HEK293 (cell line): Measurements from ENCODE around the gene CDK14.

ENCODE experiments used
- CTCF ChIA-PET: fragments of 350-600 bp; formaldehyde crosslinking; extraction: SDS; loops from one replicate; lab custom pipeline; 2021; ENCODE audit warnings: antibody characterized with exemption; lab: Yijun Ruan, JAX
- POLR2A ChIA-PET: fragments of 300-600 bp; formaldehyde crosslinking; extraction: SDS; loops from one replicate; lab custom pipeline; 2020; ENCODE audit warnings: antibody characterized with exemption, inconsistent platforms; lab: Yijun Ruan, JAX
- H3K27ac ChIP-seq: fragments of 200-500 bp; sonication (Bioruptor generic); 2 replicates; pipeline ENCODE4 v1.5.1; 2014; ENCODE audit warnings: low read depth, low read length, control low read depth, inconsistent platforms; ENCODE audit errors: extremely low read depth
- H3K36me3 ChIP-seq, 2 experiments: fragments of 200-500 bp in 1 of 2; sonication (Bioruptor generic) in 1 of 2; 1 replicate in 1 of 2; 2 replicates in 1 of 2; pipeline ENCODE4 v1.5.1; 2014 to 2017; ENCODE audit warnings: inconsistent platforms in 2 of 2, low read length in 2 of 2; ENCODE audit not compliant: control insufficient read depth in 2 of 2, insufficient read depth in 1 of 2
- H3K4me1 ChIP-seq: fragments of 200-500 bp; sonication (Bioruptor generic); 2 replicates; pipeline ENCODE4 v1.5.1; 2014; ENCODE audit warnings: mild to moderate bottlenecking, low read length, inconsistent platforms; ENCODE audit not compliant: control insufficient read depth, insufficient read depth
- H3K4me3 ChIP-seq: 2 replicates; pipeline ENCODE4 v1.5.1; 2011; ENCODE audit warnings: low read depth, mild to moderate bottlenecking, control low read depth, low read length, moderate library complexity
- H3K9me3 ChIP-seq: fragments of 200-500 bp; sonication (Bioruptor generic); 2 replicates; pipeline ENCODE4 v1.5.1; 2014; ENCODE audit warnings: low read depth, low read length, inconsistent platforms; ENCODE audit not compliant: control insufficient read depth, insufficient read depth
- ATF2 ChIP-seq: fragments of 450-650 bp; formaldehyde crosslinking; IDR thresholded peaks from 2 replicates; pipeline ENCODE4 v1.5.1; 2016; ENCODE audit warnings: missing biosample characterization, missing genetic modification characterization, low read depth
- GLIS1 ChIP-seq: fragments of 450-650 bp; formaldehyde crosslinking; IDR thresholded peaks from 2 replicates; pipeline ENCODE4 v1.5.1; 2016; ENCODE audit warnings: missing biosample characterization, missing genetic modification characterization
- KLF7 ChIP-seq: fragments of 450-650 bp; formaldehyde crosslinking; IDR thresholded peaks from 2 replicates; pipeline ENCODE4 v1.5.1; 2016; ENCODE audit warnings: missing biosample characterization, missing genetic modification characterization, borderline replicate concordance
- OVOL3 ChIP-seq: fragments of 450-650 bp; formaldehyde crosslinking; IDR thresholded peaks from 2 replicates; pipeline ENCODE4 v1.5.1; 2016; ENCODE audit warnings: missing biosample characterization, missing genetic modification characterization
- RBAK ChIP-seq: fragments of 450-650 bp; formaldehyde crosslinking; IDR thresholded peaks from 2 replicates; pipeline ENCODE4 v1.5.1; 2016; ENCODE audit warnings: missing biosample characterization, missing genetic modification characterization
- SALL2 ChIP-seq: fragments of 450-650 bp; formaldehyde crosslinking; IDR thresholded peaks from 2 replicates; pipeline ENCODE4 v1.5.0; 2017; ENCODE audit warnings: missing biosample characterization, mild to moderate bottlenecking, missing genetic modification characterization, borderline replicate concordance
- SCRT1 ChIP-seq: fragments of 450-650 bp; formaldehyde crosslinking; IDR thresholded peaks from 2 replicates; pipeline ENCODE4 v1.5.1; 2016; ENCODE audit warnings: missing biosample characterization, missing genetic modification characterization, borderline replicate concordance
- SCRT2 ChIP-seq: fragments of 450-650 bp; formaldehyde crosslinking; IDR thresholded peaks from 2 replicates; pipeline ENCODE4 v1.5.1; 2016; ENCODE audit warnings: missing biosample characterization, missing genetic modification characterization
- TCF7L2 ChIP-seq: IDR thresholded peaks from 2 replicates; pipeline ENCODE4 v1.6.1; 2011; ENCODE audit warnings: low read depth, mild to moderate bottlenecking, inconsistent platforms, low read length, moderate library complexity, borderline replicate concordance
- ZBTB8A ChIP-seq: fragments of 450-650 bp; formaldehyde crosslinking; IDR thresholded peaks from 2 replicates; pipeline ENCODE4 v1.5.1; 2016; ENCODE audit warnings: missing biosample characterization, missing genetic modification characterization
- ZFHX2 ChIP-seq: fragments of 450-650 bp; formaldehyde crosslinking; conservative IDR thresholded peaks from 2 replicates; pipeline ENCODE4 v1.5.1; 2016; ENCODE audit warnings: missing biosample characterization, missing genetic modification characterization
- ZNF133 ChIP-seq: fragments of 450-650 bp; formaldehyde crosslinking; IDR thresholded peaks from 2 replicates; pipeline ENCODE4 v1.5.1; 2016; ENCODE audit warnings: missing biosample characterization, missing genetic modification characterization
- ZNF140 ChIP-seq: fragments of 450-650 bp; formaldehyde crosslinking; IDR thresholded peaks from 2 replicates; pipeline ENCODE4 v1.5.1; 2016; ENCODE audit warnings: missing biosample characterization, missing genetic modification characterization
- ZNF157 ChIP-seq: fragments of 450-650 bp; formaldehyde crosslinking; IDR thresholded peaks from 2 replicates; pipeline ENCODE4 v1.5.1; 2016; ENCODE audit warnings: missing biosample characterization, missing genetic modification characterization
- ZNF175 ChIP-seq: fragments of 450-650 bp; formaldehyde crosslinking; IDR thresholded peaks from 2 replicates; pipeline ENCODE4 v1.5.1; 2016; ENCODE audit warnings: missing biosample characterization, missing genetic modification characterization
- ZNF221 ChIP-seq: fragments of 450-650 bp; formaldehyde crosslinking; IDR thresholded peaks from 2 replicates; pipeline ENCODE4 v1.5.1; 2017; ENCODE audit warnings: missing biosample characterization, missing genetic modification characterization, borderline replicate concordance
- ZNF324 ChIP-seq: fragments of 450-650 bp; formaldehyde crosslinking; IDR thresholded peaks from 2 replicates; pipeline ENCODE4 v1.5.1; 2016; ENCODE audit warnings: missing biosample characterization, missing genetic modification characterization
- ZNF335 ChIP-seq: fragments of 450-650 bp; formaldehyde crosslinking; conservative IDR thresholded peaks from 2 replicates; pipeline ENCODE4 v1.5.1; 2016; ENCODE audit warnings: missing biosample characterization, missing genetic modification characterization
- ZNF433 ChIP-seq: fragments of 450-650 bp; formaldehyde crosslinking; IDR thresholded peaks from 2 replicates; pipeline ENCODE4 v1.5.1; 2016; ENCODE audit warnings: missing biosample characterization, missing genetic modification characterization, low read depth
- ZNF544 ChIP-seq: fragments of 450-650 bp; formaldehyde crosslinking; IDR thresholded peaks from 2 replicates; pipeline ENCODE4 v1.5.0; 2017; ENCODE audit warnings: missing biosample characterization, missing genetic modification characterization
- ZNF768 ChIP-seq: fragments of 450-650 bp; formaldehyde crosslinking; IDR thresholded peaks from 2 replicates; pipeline ENCODE4 v1.5.1; 2018; ENCODE audit warnings: missing biosample characterization, mild to moderate bottlenecking, missing genetic modification characterization
- ZNF843 ChIP-seq: fragments of 450-650 bp; formaldehyde crosslinking; IDR thresholded peaks from 2 replicates; pipeline ENCODE4 v1.5.1; 2016; ENCODE audit warnings: missing biosample characterization, missing genetic modification characterization
- TF ChIP-seq, protein P1 (sequence below): fragments of 450-650 bp; formaldehyde crosslinking; IDR thresholded peaks from 2 replicates; pipeline ENCODE4 v1.5.1; 2017; ENCODE audit warnings: missing biosample characterization, missing genetic modification characterization
- TF ChIP-seq, protein P2 (sequence below): fragments of 450-650 bp; formaldehyde crosslinking; IDR thresholded peaks from 2 replicates; pipeline ENCODE4 v1.5.1; 2016; ENCODE audit warnings: missing biosample characterization, missing genetic modification characterization

The CDK14 gene

GRCh38 chr7:90677486-90678404, 81.6 kb downstream of the CDK14 start:
- TF ChIP-seq KLF7 (tag by site-specific recombination): no peak
- TF ChIP-seq, protein P1, sequence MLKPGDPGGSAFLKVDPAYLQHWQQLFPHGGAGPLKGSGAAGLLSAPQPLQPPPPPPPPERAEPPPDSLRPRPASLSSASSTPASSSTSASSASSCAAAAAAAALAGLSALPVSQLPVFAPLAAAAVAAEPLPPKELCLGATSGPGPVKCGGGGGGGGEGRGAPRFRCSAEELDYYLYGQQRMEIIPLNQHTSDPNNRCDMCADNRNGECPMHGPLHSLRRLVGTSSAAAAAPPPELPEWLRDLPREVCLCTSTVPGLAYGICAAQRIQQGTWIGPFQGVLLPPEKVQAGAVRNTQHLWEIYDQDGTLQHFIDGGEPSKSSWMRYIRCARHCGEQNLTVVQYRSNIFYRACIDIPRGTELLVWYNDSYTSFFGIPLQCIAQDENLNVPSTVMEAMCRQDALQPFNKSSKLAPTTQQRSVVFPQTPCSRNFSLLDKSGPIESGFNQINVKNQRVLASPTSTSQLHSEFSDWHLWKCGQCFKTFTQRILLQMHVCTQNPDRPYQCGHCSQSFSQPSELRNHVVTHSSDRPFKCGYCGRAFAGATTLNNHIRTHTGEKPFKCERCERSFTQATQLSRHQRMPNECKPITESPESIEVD (tag by site-specific recombination): peak; percentile 3
- peaks cover 44% of the 10 kb centered on the region for H3K4me1 ChIP-seq
- H3K4me3 ChIP-seq: no peak overlapping the region
- no peaks in the 10 kb centered on the region for H3K9me3 ChIP-seq
- POLR2A ChIA-PET: no interaction called here
- no peak overlapping the region for H3K27ac ChIP-seq
- CTCF ChIA-PET: interaction anchor here (0.6 to 0.7 kb wide), 2 partner anchors 82 to 333 kb away, joined by 3 read pairs; partner anchors contain the start of gene CDK14
- H3K36me3 ChIP-seq: no peaks in the 10 kb centered on the region

DNA sequence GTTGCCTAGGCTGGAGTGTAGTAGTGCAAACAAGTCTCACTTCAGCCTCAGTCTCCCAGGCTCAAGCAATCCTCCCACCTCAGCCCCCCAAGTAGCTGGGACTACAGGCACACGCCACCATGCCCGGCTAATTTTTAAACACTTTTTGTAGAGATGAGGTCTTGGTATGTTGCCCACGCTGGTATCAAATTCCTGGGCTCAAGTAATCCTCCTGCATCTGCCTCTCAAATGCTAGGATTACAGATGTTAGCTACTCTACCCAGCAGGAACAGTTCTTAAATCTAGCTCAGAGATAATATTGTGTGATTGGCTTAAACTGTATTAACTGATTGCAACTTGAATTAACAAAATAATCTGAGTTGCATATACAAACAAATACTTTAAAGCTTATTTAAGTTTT, 82.9 kb downstream of the CDK14 start:
- Histone ChIP-seq H3K4me1 (peaks cover 45% of the 10 kb centered on the region), H3K36me3 (no peaks in the 10 kb centered on the region), H3K27ac (no peak overlapping the region), H3K9me3 (no peaks in the 10 kb centered on the region), H3K4me3 (no peak overlapping the region)
- TF ChIP-seq, protein P2, sequence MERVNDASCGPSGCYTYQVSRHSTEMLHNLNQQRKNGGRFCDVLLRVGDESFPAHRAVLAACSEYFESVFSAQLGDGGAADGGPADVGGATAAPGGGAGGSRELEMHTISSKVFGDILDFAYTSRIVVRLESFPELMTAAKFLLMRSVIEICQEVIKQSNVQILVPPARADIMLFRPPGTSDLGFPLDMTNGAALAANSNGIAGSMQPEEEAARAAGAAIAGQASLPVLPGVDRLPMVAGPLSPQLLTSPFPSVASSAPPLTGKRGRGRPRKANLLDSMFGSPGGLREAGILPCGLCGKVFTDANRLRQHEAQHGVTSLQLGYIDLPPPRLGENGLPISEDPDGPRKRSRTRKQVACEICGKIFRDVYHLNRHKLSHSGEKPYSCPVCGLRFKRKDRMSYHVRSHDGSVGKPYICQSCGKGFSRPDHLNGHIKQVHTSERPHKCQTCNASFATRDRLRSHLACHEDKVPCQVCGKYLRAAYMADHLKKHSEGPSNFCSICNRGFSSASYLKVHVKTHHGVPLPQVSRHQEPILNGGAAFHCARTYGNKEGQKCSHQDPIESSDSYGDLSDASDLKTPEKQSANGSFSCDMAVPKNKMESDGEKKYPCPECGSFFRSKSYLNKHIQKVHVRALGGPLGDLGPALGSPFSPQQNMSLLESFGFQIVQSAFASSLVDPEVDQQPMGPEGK (tag by site-specific recombination): no peak
- TF ChIP-seq ZFHX2 (tag by site-specific recombination): 0 out of 2 replicates have a peak, but pooled peaks have one; percentile 8
- POLR2A ChIA-PET: no interaction called here
- CTCF ChIA-PET: no interaction called here

- no peaks in the 10 kb centered on the region for H3K9me3 ChIP-seq
These were observed 84.4 kb downstream of the CDK14 start for GRCh38 chr7:90680484-90680883.

DNA sequence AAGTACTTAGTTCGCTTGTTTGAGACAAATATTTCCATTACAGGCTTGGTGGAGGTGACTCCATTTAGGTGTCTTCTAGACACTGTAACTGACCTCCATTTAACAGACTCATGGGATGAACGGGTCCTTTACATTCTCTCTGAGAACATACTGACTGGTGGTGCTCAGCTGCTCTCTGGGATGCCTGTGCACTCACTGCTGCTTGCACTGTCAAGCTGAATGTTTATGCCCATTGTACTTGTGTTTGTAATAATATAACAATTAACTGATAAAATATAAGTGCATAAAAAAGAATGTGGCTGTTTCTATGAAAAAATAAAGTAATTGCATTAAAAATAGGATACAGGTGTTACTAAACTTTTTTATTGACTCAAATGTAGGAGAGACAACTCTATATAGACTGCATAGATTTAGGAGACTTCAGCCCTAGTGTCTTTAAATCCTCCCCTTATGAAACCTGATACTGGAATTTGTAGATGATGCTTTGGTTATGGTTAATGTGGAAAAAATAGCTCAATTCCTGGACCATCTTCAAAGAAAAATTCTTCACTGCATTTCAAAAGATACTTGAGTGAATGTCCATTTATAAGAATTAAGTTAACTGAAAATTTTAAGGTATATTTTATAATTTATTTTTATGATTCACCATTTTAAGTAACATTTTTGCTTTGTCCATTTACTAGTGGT, 85.4 kb downstream of the CDK14 start:
- TF ChIP-seq ATF2 (tag by site-specific recombination) (no peak), ZNF433 (tag by site-specific recombination) (no peak), ZNF335 (tag by site-specific recombination) (peak; percentile 46; the same call in 1 of the 2 replicates), ZNF324 (tag by site-specific recombination) (no peak), ZNF175 (tag by site-specific recombination) (no peak)
- POLR2A ChIA-PET: no interaction called here

More at GRCh38 chr7:90680484-90680883, 84.4 kb downstream of the CDK14 start:
- CTCF ChIA-PET: interaction anchor here (0.6 to 1.1 kb wide), 2 partner anchors 255 to 354 kb away, joined by 3 read pairs; no protein-coding TSS in a partner anchor
- no peaks in the 10 kb centered on the region for H3K36me3 ChIP-seq
- no peak overlapping the region for H3K27ac ChIP-seq
- no peak overlapping the region for H3K4me3 ChIP-seq
- H3K4me1 ChIP-seq: peaks cover 45% of the 10 kb centered on the region
- TF ChIP-seq SCRT1 (tag by site-specific recombination): no peak
- no peak for TF ChIP-seq ZBTB8A
- no peak for TF ChIP-seq ZNF133 (tag by site-specific recombination)
- no peak for TF ChIP-seq SALL2 (tag by site-specific recombination)
- TF ChIP-seq GLIS1 (tag by site-specific recombination): no peak
- no peak for TF ChIP-seq ZNF843
- TF ChIP-seq ZNF140: no peak
- no peak for TF ChIP-seq RBAK (tag by site-specific recombination)
- TF ChIP-seq TCF7L2: no peak
- no peak for TF ChIP-seq ZNF157
- TF ChIP-seq ZNF768: no peak
- no peak for TF ChIP-seq OVOL3
- TF ChIP-seq ZNF544: no peak
- no peak for TF ChIP-seq ZNF221 (tag by site-specific recombination)
- no peak for TF ChIP-seq SCRT2 (tag by site-specific recombination)
- TF ChIP-seq, all 188 proteins: peak for 0
- POLR2A ChIA-PET: no interaction called here

More for the DNA sequence above, 85.4 kb downstream of the CDK14 start:
- CTCF ChIA-PET: no interaction called here
- H3K9me3 ChIP-seq: no peaks in the 10 kb centered on the region
- H3K4me1 ChIP-seq: peaks cover 45% of the 10 kb centered on the region
- no peaks in the 10 kb centered on the region for H3K36me3 ChIP-seq
- H3K4me3 ChIP-seq: no peak overlapping the region
- no peak overlapping the region for H3K27ac ChIP-seq
